Adipocyte (in vitro differentiated cells): Measurements from ENCODE around the gene C17orf67.
A peak's percentile ranks its signal among the peaks of the same experiment; 100 is the strongest.

ENCODE experiments used
- DNase-seq: peaks from one replicate; pipeline ENCODE4 v3.0.0-alpha.2; 2015; ENCODE audit warnings: low read depth
- H3K27me3 ChIP-seq: replicated peaks from 2 replicates; pipeline ENCODE4 v1.7.0; 2013; ENCODE audit warnings: mild to moderate bottlenecking, low read length, moderate library complexity; ENCODE audit not compliant: control insufficient read depth, insufficient read depth
- H3K36me3 ChIP-seq: 2 replicates; pipeline ENCODE4 v1.7.0; 2013; ENCODE audit warnings: low read length, mild to moderate bottlenecking, moderate library complexity; ENCODE audit not compliant: control insufficient read depth, insufficient read depth, severe bottlenecking
- H3K4me1 ChIP-seq: 2 replicates; pipeline ENCODE4 v1.7.0; 2013; ENCODE audit warnings: mild to moderate bottlenecking, low read length, moderate library complexity; ENCODE audit not compliant: control insufficient read depth, insufficient read depth
- H3K4me3 ChIP-seq: 2 replicates; pipeline ENCODE4 v1.7.0; 2013; ENCODE audit warnings: mild to moderate bottlenecking, low read length, moderate library complexity
- H3K9ac ChIP-seq: 2 replicates; pipeline ENCODE4 v1.7.0; 2013; ENCODE audit warnings: mild to moderate bottlenecking, low read length, moderate library complexity
- H3K9me3 ChIP-seq: 2 replicates; pipeline ENCODE4 v1.7.0; 2013; ENCODE audit warnings: mild to moderate bottlenecking, low read length, moderate library complexity; ENCODE audit not compliant: control insufficient read depth

C17orf67 gene, protein sequence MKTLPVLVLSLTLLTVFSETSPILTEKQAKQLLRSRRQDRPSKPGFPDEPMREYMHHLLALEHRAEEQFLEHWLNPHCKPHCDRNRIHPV

DNA sequence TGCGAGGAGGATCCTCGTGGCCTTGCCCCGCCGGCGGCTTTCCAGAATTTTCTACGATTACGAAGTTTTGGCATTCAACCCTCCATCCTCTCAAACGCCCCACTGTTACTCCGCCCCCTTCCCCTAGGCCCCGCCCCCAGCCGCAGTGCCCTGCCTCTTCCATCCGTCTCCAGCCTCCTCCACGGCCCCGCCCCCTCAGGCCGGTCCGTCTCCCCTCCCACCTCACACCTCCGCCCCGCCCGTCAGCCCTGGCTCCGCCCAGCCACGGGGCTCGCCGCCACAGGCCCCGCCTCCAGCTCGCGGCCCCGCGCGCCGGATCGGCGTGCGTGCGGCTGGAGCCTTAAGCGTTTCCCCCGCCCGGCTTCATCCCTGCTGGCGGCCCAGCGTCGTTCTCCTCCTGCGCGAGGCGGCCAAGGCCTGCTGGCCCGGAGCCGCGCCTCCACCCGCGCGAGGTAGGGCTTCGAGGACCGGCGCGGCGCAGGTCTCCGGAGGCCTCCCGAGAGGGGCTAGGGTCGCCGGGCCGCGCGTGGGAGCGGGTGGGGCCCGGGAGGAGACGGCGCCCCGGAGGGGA is at the start of gene C17orf67, which contains the start of gene DGKE:
Gene C17orf67, minus strand, starts transcription at position 112 of the 571 bp plus-strand sequence. CDS start 18,110 bp downstream, outside the sequence.
Gene DGKE, plus strand, starts transcription at position 343 of the 571 bp plus-strand sequence. CDS start 645 bp downstream, outside the sequence.
- H3K9me3 ChIP-seq = no peaks in the 10 kb centered on the region
- DNase-seq = peak; percentile 99
- no peaks in the 10 kb centered on the region for H3K27me3 ChIP-seq
- no peaks in the 10 kb centered on the region for H3K36me3 ChIP-seq
- peak within 1 kb of the TSS; percentile 89 for H3K9ac ChIP-seq
- H3K4me3 ChIP-seq = peak within 1 kb of the TSS; percentile 90
- H3K4me1 ChIP-seq = peaks cover 11% of the 10 kb centered on the region

DNA sequence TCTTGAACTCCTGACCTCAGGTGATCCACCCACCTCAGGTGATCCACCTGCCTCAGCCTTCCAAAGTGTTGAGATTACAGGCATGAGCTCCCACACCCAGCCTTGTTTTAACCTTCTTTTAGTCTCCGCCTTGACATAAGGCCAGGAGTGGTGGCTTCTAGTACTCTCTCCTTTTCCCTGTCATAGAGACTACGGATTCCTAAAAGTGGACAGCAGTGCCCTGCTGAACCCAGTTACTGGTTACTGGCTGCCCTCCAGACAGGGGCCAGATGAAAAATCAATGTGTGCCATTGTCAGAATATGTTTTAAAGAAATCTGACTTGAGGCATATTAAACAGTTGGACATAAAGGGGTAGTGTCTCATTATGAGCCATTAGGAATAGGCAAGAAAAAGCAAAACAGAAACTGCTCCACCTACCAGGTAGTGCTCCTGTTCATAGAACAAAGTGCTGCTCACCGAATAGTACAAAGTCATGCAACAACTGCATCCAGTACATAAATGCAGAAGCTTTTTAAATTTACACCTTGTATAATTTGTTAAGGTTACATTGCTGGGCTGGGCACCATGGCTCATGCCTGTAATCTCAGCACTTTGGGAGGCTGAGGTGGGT is 48.1 kb upstream of the C17orf67 start:
- Histone ChIP-seq H3K4me1 (no peaks in the 10 kb centered on the region), H3K27me3 (no peaks in the 10 kb centered on the region), H3K36me3 (peaks cover 6% of the 10 kb centered on the region), H3K9ac (no peak overlapping the region), H3K9me3 (no peaks in the 10 kb centered on the region), H3K4me3 (no peak overlapping the region)
- DNase-seq = no peak

DNA sequence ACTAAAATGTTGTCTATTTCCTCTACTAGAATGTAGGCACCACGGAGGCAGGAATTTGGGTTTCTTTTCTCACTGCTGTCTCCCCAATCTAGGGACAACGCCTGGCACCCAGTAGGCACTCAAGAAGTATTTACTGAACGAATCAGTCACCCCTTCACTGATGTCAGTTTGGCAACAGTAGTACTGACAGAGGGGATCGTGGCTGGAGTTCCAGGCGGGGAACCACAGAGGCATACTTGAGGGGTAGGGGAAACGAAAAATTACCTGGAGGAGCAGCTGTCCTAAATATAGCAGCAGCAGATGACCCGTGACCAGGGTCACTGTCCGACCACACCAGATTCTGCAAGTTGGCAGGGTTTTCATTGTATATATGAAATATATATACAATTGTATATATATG is 46.9 kb upstream of the C17orf67 start:
- no peak overlapping the region for H3K9ac ChIP-seq
- H3K27me3 ChIP-seq = no peaks in the 10 kb centered on the region
- no peak overlapping the region for H3K4me3 ChIP-seq
- no peaks in the 10 kb centered on the region for H3K9me3 ChIP-seq
- H3K4me1 ChIP-seq = no peaks in the 10 kb centered on the region
- no peak for DNase-seq
- H3K36me3 ChIP-seq = no peaks in the 10 kb centered on the region

DNA sequence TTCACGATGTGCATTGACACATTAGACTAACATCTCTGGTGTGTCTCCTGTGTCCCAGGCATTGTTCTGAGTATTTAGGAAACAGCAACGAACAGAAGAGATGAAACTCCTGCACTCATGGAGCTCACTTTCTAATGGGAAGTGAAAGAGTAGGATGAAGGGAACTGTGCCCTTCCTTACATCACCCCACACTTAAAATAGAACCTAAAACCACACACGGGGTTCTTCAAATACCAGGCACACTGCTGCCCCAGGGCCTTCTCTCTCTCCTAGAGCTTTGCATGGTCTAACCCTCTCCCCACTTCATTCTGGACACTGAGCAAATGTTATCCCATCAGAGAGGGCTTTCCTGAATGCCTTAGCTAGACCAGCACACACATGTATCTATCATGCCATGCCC is 46.4 kb upstream of the C17orf67 start:
- H3K9me3 ChIP-seq = no peaks in the 10 kb centered on the region
- no peaks in the 10 kb centered on the region for H3K4me1 ChIP-seq
- H3K27me3 ChIP-seq = no peaks in the 10 kb centered on the region
- no peak overlapping the region for H3K9ac ChIP-seq
- no peak overlapping the region for H3K4me3 ChIP-seq
- H3K36me3 ChIP-seq = no peaks in the 10 kb centered on the region
- DNase-seq = no peak

DNA sequence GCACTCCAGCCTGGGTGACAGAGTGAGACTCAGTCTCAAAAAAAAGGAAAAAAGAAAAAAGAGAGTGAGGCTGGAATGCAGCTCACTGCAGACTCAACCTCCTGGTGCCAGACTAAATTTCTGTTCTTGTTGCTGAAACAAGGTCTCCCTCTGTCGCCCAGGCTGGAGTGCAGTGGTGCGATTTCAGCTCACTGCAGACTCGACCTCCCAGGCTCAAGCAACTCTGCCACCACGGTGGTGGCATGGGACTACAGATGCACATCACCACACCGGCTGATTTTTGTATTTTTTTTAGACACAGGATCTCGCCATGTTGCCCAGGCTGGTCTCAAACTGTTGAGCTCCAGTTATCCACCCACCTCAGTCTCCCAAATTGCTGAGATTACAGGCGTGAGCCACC is 45.6 kb upstream of the C17orf67 start:
- no peak for DNase-seq
- Histone ChIP-seq H3K9ac (no peak overlapping the region), H3K27me3 (no peaks in the 10 kb centered on the region), H3K36me3 (no peaks in the 10 kb centered on the region), H3K9me3 (no peaks in the 10 kb centered on the region), H3K4me1 (no peaks in the 10 kb centered on the region), H3K4me3 (no peak overlapping the region)

DNA sequence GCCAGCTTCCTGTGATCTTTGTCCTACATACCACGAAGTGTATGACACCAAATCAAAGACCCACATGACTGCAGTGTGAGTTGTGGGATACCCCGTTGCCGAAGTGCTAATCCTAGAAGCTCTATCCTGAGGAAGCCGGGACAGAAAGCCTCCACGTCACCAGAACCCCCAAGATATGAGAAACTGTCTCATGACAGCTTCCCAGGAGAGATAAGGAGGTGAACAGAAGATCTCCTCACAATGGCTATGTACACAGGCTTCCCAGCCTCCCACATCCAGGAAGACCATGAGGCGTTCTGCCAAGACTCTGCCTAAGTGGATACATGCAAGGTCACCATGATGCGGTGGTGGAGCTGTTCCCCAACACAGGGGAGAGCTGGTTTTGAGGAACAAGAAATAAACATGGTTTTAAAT is 43.1 kb upstream of the C17orf67 start:
- Histone ChIP-seq H3K9ac (no peak overlapping the region), H3K9me3 (no peaks in the 10 kb centered on the region), H3K36me3 (no peaks in the 10 kb centered on the region), H3K4me3 (no peak overlapping the region), H3K4me1 (no peaks in the 10 kb centered on the region), H3K27me3 (no peaks in the 10 kb centered on the region)
- DNase-seq = no peak

DNA sequence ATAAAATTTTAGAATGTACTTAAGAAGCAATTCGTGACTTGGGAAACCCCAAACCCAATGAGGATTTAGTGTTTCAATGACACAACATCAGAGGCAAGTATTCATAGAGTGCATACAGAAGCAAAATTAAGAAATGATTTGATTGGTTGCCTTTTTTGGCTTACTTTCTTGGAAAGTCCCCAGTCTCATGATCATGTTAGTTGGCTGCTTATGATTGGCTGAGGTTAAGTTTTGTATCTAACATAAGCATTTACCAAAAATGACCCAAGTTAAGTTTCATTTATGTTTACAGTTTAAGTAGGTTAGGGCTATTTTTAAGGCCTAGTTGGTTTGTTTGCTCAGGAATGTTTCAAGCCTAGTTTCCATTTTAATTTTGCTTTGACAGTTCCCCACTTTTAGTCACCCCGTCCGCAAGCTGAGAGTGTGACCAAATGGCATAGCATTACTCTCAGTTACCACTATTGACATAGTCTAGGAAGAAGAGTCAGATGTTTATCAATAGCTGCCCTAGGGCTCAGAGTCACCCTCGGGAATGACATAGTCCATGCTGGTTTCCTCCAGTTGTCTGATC is 36.4 kb upstream of the C17orf67 start:
- H3K9ac ChIP-seq = no peak overlapping the region
- H3K9me3 ChIP-seq = no peaks in the 10 kb centered on the region
- no peaks in the 10 kb centered on the region for H3K36me3 ChIP-seq
- no peak overlapping the region for H3K4me3 ChIP-seq
- H3K4me1 ChIP-seq = peaks cover 3% of the 10 kb centered on the region
- no peaks in the 10 kb centered on the region for H3K27me3 ChIP-seq
- DNase-seq = no peak

DNA sequence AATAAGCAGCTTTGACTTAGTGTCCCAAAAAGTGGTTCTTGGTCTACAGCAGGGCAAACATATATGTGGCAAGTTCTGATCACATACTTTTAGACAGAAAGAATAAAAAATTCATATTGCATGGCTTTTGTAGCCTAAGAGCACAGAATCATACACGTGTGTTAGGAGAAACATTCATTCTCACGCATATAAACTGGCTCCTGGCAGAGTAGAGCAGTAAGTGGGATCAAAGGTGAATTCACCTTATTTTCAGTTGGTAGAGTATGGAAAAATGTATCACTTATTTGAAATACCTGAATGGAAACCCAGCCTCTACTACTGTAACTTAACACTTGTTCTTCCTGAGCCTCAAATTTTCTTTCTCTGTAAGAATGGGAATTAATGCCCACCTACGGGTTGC is 35.0 kb upstream of the C17orf67 start:
- Histone ChIP-seq H3K36me3 (no peaks in the 10 kb centered on the region), H3K4me1 (peaks cover 3% of the 10 kb centered on the region), H3K9ac (no peak overlapping the region), H3K4me3 (no peak overlapping the region), H3K9me3 (no peaks in the 10 kb centered on the region), H3K27me3 (no peaks in the 10 kb centered on the region)
- no peak for DNase-seq

DNA sequence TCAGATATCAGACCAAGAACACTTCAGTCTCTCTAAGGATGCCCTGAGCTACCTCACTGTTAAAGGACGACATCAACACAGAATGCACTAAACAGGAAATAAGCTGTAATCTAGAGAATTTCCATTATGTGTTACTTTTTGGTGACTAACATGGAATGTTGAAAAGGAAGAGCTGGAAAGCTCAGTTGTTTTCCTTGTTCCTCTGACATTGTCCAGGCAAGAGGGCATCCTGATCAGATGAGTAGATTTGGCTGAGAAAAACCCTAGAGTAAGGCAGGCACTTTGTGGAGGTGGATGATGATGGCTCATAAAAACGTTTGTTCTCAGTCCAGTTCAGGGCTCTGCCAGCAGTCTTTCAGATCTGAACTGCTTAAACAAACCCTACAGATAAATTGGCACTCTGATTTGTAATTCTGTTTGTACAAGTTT is 34.2 kb upstream of the C17orf67 start:
- Histone ChIP-seq H3K27me3 (no peaks in the 10 kb centered on the region), H3K36me3 (peaks cover 3% of the 10 kb centered on the region), H3K4me1 (peaks cover 3% of the 10 kb centered on the region), H3K4me3 (no peak overlapping the region), H3K9ac (no peak overlapping the region), H3K9me3 (no peaks in the 10 kb centered on the region)
- peak; percentile 16 for DNase-seq

DNA sequence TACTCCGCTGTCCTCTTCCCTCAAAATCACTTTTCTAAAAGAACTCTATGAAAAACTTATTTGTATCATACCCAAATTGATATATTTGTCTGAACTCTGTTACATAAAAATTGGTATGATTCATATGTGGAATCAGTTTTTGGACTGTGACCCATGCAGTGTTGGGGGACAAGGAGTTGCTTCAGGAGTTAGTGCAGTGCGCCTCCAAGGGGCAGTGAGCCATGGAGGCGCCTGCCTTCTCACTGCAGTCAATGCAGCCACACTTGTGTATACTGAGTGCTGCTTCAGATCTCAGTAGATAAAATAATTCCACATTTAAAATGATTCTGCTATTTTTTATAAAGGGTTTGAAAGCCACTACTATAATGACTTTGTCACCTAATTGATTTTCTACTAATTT is 32.8 kb upstream of the C17orf67 start:
- DNase-seq = no peak
- H3K4me3 ChIP-seq = no peak overlapping the region
- H3K4me1 ChIP-seq = peaks cover 3% of the 10 kb centered on the region
- peaks cover 16% of the 10 kb centered on the region for H3K36me3 ChIP-seq
- H3K9me3 ChIP-seq = no peaks in the 10 kb centered on the region
- no peaks in the 10 kb centered on the region for H3K27me3 ChIP-seq
- H3K9ac ChIP-seq = no peak overlapping the region

DNA sequence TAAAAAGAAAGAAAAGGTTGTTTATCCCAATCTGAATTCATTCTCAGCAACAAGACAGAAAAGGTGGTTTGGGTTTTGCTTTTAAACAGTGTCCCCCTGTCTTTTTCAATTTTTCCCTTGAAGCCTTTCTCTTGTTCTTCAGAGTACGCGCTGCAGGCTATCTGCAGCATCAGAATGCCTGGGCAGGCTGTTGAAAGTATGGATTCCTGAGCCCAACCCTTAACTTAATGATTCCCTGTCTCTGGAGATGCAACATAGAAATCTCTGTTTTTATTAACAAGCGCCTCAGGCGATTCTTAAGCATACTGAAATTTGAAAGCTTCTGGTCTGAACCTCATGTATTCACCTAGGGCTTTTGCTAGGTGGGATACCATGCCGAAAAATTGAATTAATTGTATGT is 32.4 kb upstream of the C17orf67 start:
- peaks cover 20% of the 10 kb centered on the region for H3K36me3 ChIP-seq
- H3K4me1 ChIP-seq = peaks cover 3% of the 10 kb centered on the region
- H3K27me3 ChIP-seq = no peaks in the 10 kb centered on the region
- H3K9me3 ChIP-seq = no peaks in the 10 kb centered on the region
- H3K4me3 ChIP-seq = no peak overlapping the region
- no peak overlapping the region for H3K9ac ChIP-seq
- DNase-seq = no peak
